Ovary (tissue), 9 donors: Measurements from ENCODE around the gene ORC1. TPM values are rescaled to one million over a fixed set of nuclear protein-coding genes. Genes with fewer than 3 reads are reported as not detected.

Source experiments
- DNase-seq, 5 donors: peaks; one replicate each; pipeline ENCODE4 v3.0.0-alpha.2; 2019 to 2020
- H3K27ac ChIP-seq, 2 donors: fragments of 200-600 bp; one replicate each; pipeline versions ENCODE4 v1.5.1 to v1.8.0; 2019 to 2022
- H3K27me3 ChIP-seq: fragments of 200-600 bp; one replicate; pipeline ENCODE4 v1.8.0; 2022
- H3K36me3 ChIP-seq: fragments of 200-600 bp; sonication (generic); one replicate; pipeline ENCODE4 v1.5.1; 2019
- H3K4me1 ChIP-seq: one replicate; pipeline ENCODE4 v1.8.1; 2013; ENCODE audit warnings: mild to moderate bottlenecking, moderate library complexity; ENCODE audit not compliant: insufficient read depth
- H3K4me3 ChIP-seq: fragments of 200-600 bp; sonication (generic); one replicate; pipeline ENCODE4 v1.5.1; 2017
- H3K9me3 ChIP-seq, 2 donors: fragments of 200-600 bp in 1 of 2; sonication (generic) in 1 of 2; one replicate each; pipeline versions ENCODE4 v1.5.1 to v1.8.1; 2013 to 2019; ENCODE audit warnings: mild to moderate bottlenecking in 1 of 2, moderate library complexity in 1 of 2
- EP300 ChIP-seq: sonication (generic); formaldehyde crosslinking; IDR thresholded peaks from one replicate; pipeline ENCODE4 v1.6.1; 2017; ENCODE audit warnings: antibody characterized with exemption
- POLR2A ChIP-seq: fragments of 450-650 bp; IDR thresholded peaks from one replicate; pipeline ENCODE4 v1.6.1; 2017; ENCODE audit warnings: antibody characterized with exemption, mild to moderate bottlenecking, moderate library complexity
- WGBS, 3 donors: extraction: QIAGEN DNeasy Blood & Tissue Kit in 1 of 3; methylation state at CpG; one replicate each; pipeline versions ENCODE4 v1.1.5 to v1.1.7; 2013 to 2017; 5-methylcytosine and 5-hydroxymethylcytosine counted together
- intact Hi-C, 4 donors: fragments of 100-400 bp; cut with DNase I; formaldehyde crosslinking; loops; one replicate each; pipeline versions ENCODE4 v1.11.0 to v1.15.1; 2022 to 2023
- polyA plus RNA-seq, 2 donors: library from polyadenylated mRNA; stranded (reverse); fragments of 200-250 nt in 1 of 2; fragments of 350-450 nt in 1 of 2; fragmentation: Illumina TruSeq in 1 of 2; extraction: RNeasy Lipid Tissue Mini Kit (QIAGEN cat#74804) in 1 of 2; gene quantifications; one replicate each; pipeline ENCODE4 v1.2.3, GENCODE V29; 2013 to 2014
- total RNA-seq, 7 donors: library from RNA; depleted of rRNA in 2 of 7; stranded (reverse); fragments of >200 nt in 2 of 7; fragmentation: NEBNext Ultra II Directional in 3 of 7; extraction: Animal tissue kit (Norgen Biotek cat#: 25700) in 3 of 7; gene quantifications; one replicate each; pipeline versions ENCODE4 v1.1.0 to v1.2.4, GENCODE V29; 2016 to 2023
- TF ChIP-seq, protein P1 (sequence below), 3 donors: fragments of 450-650 bp in 2 of 3; fragments of 200-600 bp in 1 of 3; IDR thresholded peaks; one replicate each; pipeline versions ENCODE4 v1.5.1 to v1.8.0; 2016 to 2022; ENCODE audit warnings: antibody characterized with exemption in 3 of 3, mild to moderate bottlenecking in 1 of 3
- donor health status: DM: no; HTN: no; CAD: no; lungs with moderate emphysema.
- donor health status: DM: no; HTN: no; CAD: no.
- donor health status: Bipolar disorder and iron deficiency.
- donor health status: DM: yes; HTN: yes; CAD: no.
- donor health status: DM: no; HTN: no; CAD: no.
- donor health status: DM: yes; HTN: yes; CAD: no.

The ORC1 gene
- total and polyA plus RNA-seq, 9 donors = 0.23 to 0.84 (median 0.43) TPM

GRCh38 chr1:52403566-52404115 lies 582 bp downstream of the ORC1 start:
- 0 to 1% (median 0%) methylated on average over 16 of the region's 16 CpGs for WGBS, 3 donors
- peak overlapping the region; percentile 76 for H3K4me3 ChIP-seq
- no peak for DNase-seq
- intact Hi-C loops = no loop called here
- H3K4me1 ChIP-seq = peaks cover 5% of the 10 kb centered on the region
- no peaks in the 10 kb centered on the region for H3K9me3 ChIP-seq
- TF ChIP-seq EP300 (no peak), POLR2A (no peak)
- TF ChIP-seq, protein P1, sequence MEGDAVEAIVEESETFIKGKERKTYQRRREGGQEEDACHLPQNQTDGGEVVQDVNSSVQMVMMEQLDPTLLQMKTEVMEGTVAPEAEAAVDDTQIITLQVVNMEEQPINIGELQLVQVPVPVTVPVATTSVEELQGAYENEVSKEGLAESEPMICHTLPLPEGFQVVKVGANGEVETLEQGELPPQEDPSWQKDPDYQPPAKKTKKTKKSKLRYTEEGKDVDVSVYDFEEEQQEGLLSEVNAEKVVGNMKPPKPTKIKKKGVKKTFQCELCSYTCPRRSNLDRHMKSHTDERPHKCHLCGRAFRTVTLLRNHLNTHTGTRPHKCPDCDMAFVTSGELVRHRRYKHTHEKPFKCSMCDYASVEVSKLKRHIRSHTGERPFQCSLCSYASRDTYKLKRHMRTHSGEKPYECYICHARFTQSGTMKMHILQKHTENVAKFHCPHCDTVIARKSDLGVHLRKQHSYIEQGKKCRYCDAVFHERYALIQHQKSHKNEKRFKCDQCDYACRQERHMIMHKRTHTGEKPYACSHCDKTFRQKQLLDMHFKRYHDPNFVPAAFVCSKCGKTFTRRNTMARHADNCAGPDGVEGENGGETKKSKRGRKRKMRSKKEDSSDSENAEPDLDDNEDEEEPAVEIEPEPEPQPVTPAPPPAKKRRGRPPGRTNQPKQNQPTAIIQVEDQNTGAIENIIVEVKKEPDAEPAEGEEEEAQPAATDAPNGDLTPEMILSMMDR (IDR thresholded peaks at IDR 0.05) = no peak
- no peaks in the 10 kb centered on the region for H3K27me3 ChIP-seq
- H3K27ac ChIP-seq = no peak overlapping the region
- H3K36me3 ChIP-seq = no peaks in the 10 kb centered on the region

DNA sequence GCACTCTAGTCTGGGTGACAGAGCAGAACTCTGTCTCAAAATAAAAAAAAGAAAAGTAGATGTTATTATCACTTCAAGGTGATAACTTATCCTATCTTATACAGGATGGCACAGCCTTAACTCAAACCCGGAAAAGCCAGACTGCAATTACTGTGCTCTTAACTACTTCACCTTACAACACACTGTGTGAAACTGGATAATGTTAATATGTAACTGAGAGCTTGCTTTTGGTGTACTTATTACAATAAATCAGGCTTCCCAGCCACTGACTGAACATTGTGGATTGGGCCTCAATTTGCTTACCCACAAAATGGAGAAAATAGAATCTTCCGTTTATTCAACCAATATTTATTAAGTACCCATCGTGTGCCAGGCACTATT lies 1.4 kb downstream of the ORC1 start:
- 50 to 61% (median 51%) methylated on average over 3 of the region's 3 CpGs for WGBS, 3 donors
- H3K27me3 ChIP-seq = no peaks in the 10 kb centered on the region
- intact Hi-C loops = no loop called here

DNA sequence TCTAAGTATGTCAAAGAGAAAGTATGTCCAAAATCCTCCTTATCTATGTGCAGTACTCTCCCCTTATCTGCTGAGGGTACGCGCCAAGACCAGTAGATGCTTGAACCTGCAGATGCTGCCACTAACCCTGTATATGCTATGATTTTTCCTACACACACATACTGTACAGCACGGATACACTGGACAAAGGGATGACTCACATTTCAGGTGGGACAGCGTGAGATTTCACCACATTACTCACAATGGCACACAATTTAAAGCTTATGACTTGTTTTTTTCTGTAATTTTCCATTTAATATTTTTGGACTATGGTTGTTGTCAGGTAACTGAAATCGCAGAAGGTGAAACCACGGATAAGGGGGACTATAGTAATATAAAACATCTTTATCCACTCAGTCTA lies 4.1 kb downstream of the ORC1 start:
- 98% methylated on average over 6 of the region's 6 CpGs for WGBS, 3 donors
- Histone ChIP-seq H3K4me3 (no peak overlapping the region), H3K4me1 (peaks cover 4% of the 10 kb centered on the region), H3K27ac (no peak overlapping the region), H3K9me3 (no peaks in the 10 kb centered on the region), H3K36me3 (no peaks in the 10 kb centered on the region), H3K27me3 (no peaks in the 10 kb centered on the region)
- intact Hi-C loops = no loop called here
- no peak for DNase-seq
- TF ChIP-seq EP300 (no peak), POLR2A (no peak)
- TF ChIP-seq, protein P1 (IDR thresholded peaks at IDR 0.05) = no peak

More for the DNA sequence above, 1.4 kb downstream of the ORC1 start:
- H3K27ac ChIP-seq = no peak overlapping the region
- DNase-seq = no peak
- TF ChIP-seq EP300 (no peak), POLR2A (no peak)
- TF ChIP-seq, protein P1 (IDR thresholded peaks at IDR 0.05) = no peak
- H3K36me3 ChIP-seq = no peaks in the 10 kb centered on the region
- no peak overlapping the region for H3K4me3 ChIP-seq
- H3K4me1 ChIP-seq = peaks cover 5% of the 10 kb centered on the region
- no peaks in the 10 kb centered on the region for H3K9me3 ChIP-seq

DNA sequence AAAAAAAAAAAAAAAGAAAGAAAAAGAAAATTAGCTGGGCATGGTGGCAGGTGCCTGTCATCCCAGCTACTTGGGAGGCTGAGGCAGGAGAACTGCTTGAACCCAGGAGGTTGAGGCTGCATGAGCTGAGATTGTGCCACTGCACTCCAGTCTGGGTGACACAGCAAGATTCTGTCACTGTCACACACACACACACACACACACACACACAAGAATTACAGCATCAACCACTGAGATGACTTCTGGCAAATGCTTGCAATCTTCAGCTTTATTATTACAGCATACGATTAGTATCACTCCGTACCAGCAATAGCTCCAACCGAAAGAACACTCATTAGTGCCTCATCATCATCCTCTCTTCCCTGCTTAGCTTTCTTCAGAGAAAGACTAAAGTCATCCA lies 4.6 kb downstream of the ORC1 start:
- Histone ChIP-seq H3K27me3 (no peaks in the 10 kb centered on the region), H3K36me3 (no peaks in the 10 kb centered on the region), H3K27ac (no peak overlapping the region), H3K4me3 (no peak overlapping the region), H3K4me1 (peaks cover 4% of the 10 kb centered on the region), H3K9me3 (no peaks in the 10 kb centered on the region)
- 95 to 97% (median 97%) methylated on average over 3 of the region's 3 CpGs for WGBS, 3 donors
- TF ChIP-seq POLR2A = no peak
- TF ChIP-seq EP300 = no peak
- TF ChIP-seq, protein P1 (IDR thresholded peaks at IDR 0.05) = no peak
- intact Hi-C loops = no loop called here
- DNase-seq = no peak
